ENCODE measurements around the gene SMAGP.

Gene SMAGP

DNA sequence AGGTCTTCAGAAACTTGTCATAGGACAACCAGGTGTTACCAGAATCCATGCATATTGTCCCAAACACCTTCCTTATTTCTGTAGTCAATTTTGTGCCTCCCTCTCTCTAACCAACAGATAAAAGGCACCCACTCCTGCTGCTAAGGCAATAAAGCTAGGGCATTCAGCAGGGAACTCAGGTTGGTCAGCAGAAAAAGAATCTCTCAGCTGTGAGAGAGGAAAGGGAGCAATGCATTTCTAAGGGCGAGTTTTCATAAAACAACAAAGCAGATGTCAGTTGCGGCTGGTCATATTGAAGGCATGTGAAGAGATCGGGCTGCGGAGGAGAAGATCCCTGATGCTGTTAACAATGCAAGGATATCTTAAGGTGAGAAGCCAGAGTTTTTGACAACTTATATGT, 45.0 kb downstream of the SMAGP start:
- TF ChIP-seq FOXP2 (optimal IDR thresholded peaks at IDR 0.05; ENCODE audit: borderline replicate concordance, extremely low read depth, extremely low read length, insufficient read depth) (no peak), POLR2AphosphoS5 (IDR thresholded peaks at IDR 0.05; ENCODE audit: low read depth, low read length) (no peak), TAF1 (IDR thresholded peaks at IDR 0.05; ENCODE audit: borderline replicate concordance, insufficient read depth, low read length) (no peak), SIN3A (IDR thresholded peaks at IDR 0.05; ENCODE audit: borderline replicate concordance, insufficient read depth, low read length) (no peak)
- TF ChIP-seq, protein P1, sequence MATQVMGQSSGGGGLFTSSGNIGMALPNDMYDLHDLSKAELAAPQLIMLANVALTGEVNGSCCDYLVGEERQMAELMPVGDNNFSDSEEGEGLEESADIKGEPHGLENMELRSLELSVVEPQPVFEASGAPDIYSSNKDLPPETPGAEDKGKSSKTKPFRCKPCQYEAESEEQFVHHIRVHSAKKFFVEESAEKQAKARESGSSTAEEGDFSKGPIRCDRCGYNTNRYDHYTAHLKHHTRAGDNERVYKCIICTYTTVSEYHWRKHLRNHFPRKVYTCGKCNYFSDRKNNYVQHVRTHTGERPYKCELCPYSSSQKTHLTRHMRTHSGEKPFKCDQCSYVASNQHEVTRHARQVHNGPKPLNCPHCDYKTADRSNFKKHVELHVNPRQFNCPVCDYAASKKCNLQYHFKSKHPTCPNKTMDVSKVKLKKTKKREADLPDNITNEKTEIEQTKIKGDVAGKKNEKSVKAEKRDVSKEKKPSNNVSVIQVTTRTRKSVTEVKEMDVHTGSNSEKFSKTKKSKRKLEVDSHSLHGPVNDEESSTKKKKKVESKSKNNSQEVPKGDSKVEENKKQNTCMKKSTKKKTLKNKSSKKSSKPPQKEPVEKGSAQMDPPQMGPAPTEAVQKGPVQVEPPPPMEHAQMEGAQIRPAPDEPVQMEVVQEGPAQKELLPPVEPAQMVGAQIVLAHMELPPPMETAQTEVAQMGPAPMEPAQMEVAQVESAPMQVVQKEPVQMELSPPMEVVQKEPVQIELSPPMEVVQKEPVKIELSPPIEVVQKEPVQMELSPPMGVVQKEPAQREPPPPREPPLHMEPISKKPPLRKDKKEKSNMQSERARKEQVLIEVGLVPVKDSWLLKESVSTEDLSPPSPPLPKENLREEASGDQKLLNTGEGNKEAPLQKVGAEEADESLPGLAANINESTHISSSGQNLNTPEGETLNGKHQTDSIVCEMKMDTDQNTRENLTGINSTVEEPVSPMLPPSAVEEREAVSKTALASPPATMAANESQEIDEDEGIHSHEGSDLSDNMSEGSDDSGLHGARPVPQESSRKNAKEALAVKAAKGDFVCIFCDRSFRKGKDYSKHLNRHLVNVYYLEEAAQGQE (IDR thresholded peaks at IDR 0.05; ENCODE audit: insufficient read depth in 1 of 2, low read depth in 2 of 2, low read length in 2 of 2), result no peak

DNA sequence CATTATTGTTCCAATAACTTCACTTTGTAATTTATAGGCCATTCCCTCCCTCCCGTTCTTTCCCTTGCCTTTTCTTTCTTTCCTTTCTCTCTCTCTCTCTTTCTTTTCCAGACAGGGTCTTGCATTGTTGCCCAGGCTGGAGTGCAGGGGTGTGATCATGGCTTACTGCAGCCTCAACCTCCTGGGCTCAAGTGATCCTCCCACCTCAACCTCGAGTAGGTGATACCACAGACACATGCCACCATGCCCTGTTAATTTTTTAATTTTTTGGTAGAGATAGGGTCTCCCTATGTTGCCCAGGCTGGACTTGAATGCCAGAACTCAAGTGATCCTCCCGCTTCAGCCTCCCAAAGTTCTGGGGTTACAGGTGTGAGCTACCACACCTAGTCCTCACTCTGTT, 45.6 kb downstream of the SMAGP start:
- TF ChIP-seq, protein P1 (IDR thresholded peaks at IDR 0.05; ENCODE audit: insufficient read depth in 1 of 2, low read depth in 2 of 2, low read length in 2 of 2), result no peak
- no peak for TF ChIP-seq POLR2AphosphoS5 (IDR thresholded peaks at IDR 0.05; ENCODE audit: low read depth, low read length)

DNA sequence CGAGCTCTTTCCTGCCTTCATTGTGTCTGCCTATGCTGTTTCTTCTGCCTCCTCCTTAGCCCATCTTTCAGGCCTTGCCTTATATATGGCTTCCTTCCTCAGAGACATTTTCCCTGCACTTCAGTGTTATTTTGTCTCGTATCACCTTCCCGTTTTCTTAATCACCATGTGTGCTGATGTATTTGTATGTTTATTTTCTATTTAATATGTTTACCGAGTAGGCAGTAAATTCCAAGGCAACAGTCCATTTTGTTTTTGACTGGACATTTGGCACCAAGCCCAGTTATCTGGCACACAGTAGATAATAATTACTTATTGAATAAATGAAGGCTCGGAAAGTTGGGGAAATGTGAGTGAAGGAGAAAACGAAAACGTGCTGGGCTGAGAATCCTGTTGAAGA, 47.8 kb downstream of the SMAGP start:
- TF ChIP-seq TAF1 (IDR thresholded peaks at IDR 0.05; ENCODE audit: borderline replicate concordance, insufficient read depth, low read length) (no peak), POLR2AphosphoS5 (IDR thresholded peaks at IDR 0.05; ENCODE audit: low read depth, low read length) (no peak), FOXP2 (optimal IDR thresholded peaks at IDR 0.05; ENCODE audit: borderline replicate concordance, extremely low read depth, extremely low read length, insufficient read depth) (no peak), SIN3A (IDR thresholded peaks at IDR 0.05; ENCODE audit: borderline replicate concordance, insufficient read depth, low read length) (no peak)
- TF ChIP-seq, protein P1 (IDR thresholded peaks at IDR 0.05; ENCODE audit: insufficient read depth in 1 of 2, low read depth in 2 of 2, low read length in 2 of 2), result no peak

DNA sequence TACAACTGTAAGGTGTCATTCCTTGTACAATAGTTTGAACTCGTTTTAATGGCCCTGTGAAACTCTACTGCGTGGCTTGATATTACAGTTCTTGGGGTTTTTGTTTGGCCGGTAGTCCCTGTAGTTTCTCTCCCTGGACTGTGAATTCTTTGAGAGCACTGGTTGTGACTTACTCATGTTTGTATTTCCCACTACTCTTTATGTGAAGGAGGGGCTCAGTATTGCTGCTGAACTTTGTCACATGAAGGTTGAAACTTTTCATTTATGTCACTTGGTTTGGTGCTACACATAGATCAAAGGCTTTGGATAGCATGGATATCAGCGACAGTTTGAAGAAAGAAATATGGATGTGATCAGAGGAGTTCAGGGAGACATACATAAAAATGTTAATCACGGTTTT, 50.9 kb downstream of the SMAGP start:
- TF ChIP-seq TAF1 (IDR thresholded peaks at IDR 0.05; ENCODE audit: borderline replicate concordance, insufficient read depth, low read length) (no peak), FOXP2 (optimal IDR thresholded peaks at IDR 0.05; ENCODE audit: borderline replicate concordance, extremely low read depth, extremely low read length, insufficient read depth) (no peak), POLR2AphosphoS5 (IDR thresholded peaks at IDR 0.05; ENCODE audit: low read depth, low read length) (no peak), SIN3A (IDR thresholded peaks at IDR 0.05; ENCODE audit: borderline replicate concordance, insufficient read depth, low read length) (no peak)
- TF ChIP-seq, protein P1 (IDR thresholded peaks at IDR 0.05; ENCODE audit: insufficient read depth in 1 of 2, low read depth in 2 of 2, low read length in 2 of 2), result no peak

DNA sequence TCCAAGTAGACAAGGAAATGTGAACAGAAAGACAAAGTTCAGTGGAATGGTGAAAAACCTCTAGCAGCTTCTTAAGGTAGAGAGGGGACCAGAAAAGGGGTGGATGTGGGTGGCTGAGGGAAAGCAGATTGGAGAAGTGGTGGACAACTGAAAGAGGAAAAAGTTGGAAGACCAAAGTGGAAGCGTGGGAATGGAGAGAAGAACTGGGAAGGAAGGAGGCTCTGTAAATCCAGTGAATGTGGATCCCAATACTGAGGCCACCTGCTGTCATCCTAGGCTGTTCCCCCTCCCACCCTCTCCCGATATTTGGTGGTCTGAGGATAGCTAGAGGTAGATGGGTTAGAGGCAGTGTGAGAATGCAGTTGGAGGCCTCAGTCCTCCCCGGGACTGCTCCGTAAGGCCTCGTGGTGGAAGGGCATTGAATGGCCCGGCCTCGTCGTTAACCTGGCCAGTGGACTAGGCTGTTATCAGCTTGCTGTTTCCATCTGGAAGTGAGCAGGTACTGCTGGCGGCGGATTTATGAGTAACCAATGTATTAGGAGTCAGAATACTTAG, 51.5 kb downstream of the SMAGP start:
- TF ChIP-seq FOXP2 (optimal IDR thresholded peaks at IDR 0.05; ENCODE audit: borderline replicate concordance, extremely low read depth, extremely low read length, insufficient read depth) (no peak), SIN3A (IDR thresholded peaks at IDR 0.05; ENCODE audit: borderline replicate concordance, insufficient read depth, low read length) (no peak), TAF1 (IDR thresholded peaks at IDR 0.05; ENCODE audit: borderline replicate concordance, insufficient read depth, low read length) (no peak), POLR2AphosphoS5 (IDR thresholded peaks at IDR 0.05; ENCODE audit: low read depth, low read length) (no peak)
- TF ChIP-seq, protein P1 (IDR thresholded peaks at IDR 0.05; ENCODE audit: insufficient read depth in 1 of 2, low read depth in 2 of 2, low read length in 2 of 2), result no peak

Measured in PFSK-1 (cell line).